Endodermal cell (in vitro differentiated cells): ENCODE results near the gene STUM. TPM values are rescaled to one million over a fixed set of nuclear protein-coding genes. Genes with fewer than 3 reads are reported as not detected.
A peak's percentile ranks its signal among the peaks of the same experiment; 100 is the strongest.

Experiments used
- DNase-seq: peaks from one replicate; pipeline ENCODE4 v3.0.0-alpha.2; 2017
- H3K27ac ChIP-seq: 2 replicates; pipeline ENCODE4 v1.5.1; 2013; ENCODE audit warnings: mild to moderate bottlenecking, low read depth, low read length, moderate library complexity
- H3K27me3 ChIP-seq: 2 replicates; pipeline ENCODE4 v1.6.1; 2013; ENCODE audit warnings: mild to moderate bottlenecking, low read length, moderate library complexity; ENCODE audit not compliant: insufficient read depth, control insufficient read depth, poor library complexity, severe bottlenecking
- H3K36me3 ChIP-seq: 2 replicates; pipeline ENCODE4 v1.7.0; 2013; ENCODE audit warnings: mild to moderate bottlenecking, low read length, moderate library complexity; ENCODE audit not compliant: control insufficient read depth, insufficient read depth
- H3K4me1 ChIP-seq: one replicate; pipeline ENCODE4 v1.7.0; 2013; ENCODE audit warnings: low read length; ENCODE audit not compliant: control insufficient read depth, insufficient read depth
- H3K4me3 ChIP-seq: 2 replicates; pipeline ENCODE4 v1.5.1; 2013; ENCODE audit warnings: mild to moderate bottlenecking, low read length, moderate library complexity
- H3K9ac ChIP-seq: 2 replicates; pipeline ENCODE4 v1.6.1; 2013; ENCODE audit warnings: mild to moderate bottlenecking, low read length, moderate library complexity; ENCODE audit not compliant: poor library complexity, severe bottlenecking; ENCODE audit errors: extremely low read depth
- H3K9me3 ChIP-seq: 2 replicates; pipeline ENCODE4 v1.6.1; 2013; ENCODE audit warnings: mild to moderate bottlenecking, low read length, moderate library complexity; ENCODE audit not compliant: control insufficient read depth
- H3K27ac Mint-ChIP-seq: 2 replicates; pipeline ENCODE4 v1.8.0; 2020; ENCODE audit warnings: mixed read lengths
- H3K27me3 Mint-ChIP-seq: 2 replicates; pipeline ENCODE4 v1.8.0; 2021; ENCODE audit warnings: mild to moderate bottlenecking, mixed read lengths; ENCODE audit not compliant: insufficient read depth
- H3K36me3 Mint-ChIP-seq: 2 replicates; pipeline ENCODE4 v1.8.0; 2020; ENCODE audit warnings: low read depth, mixed read lengths
- H3K4me1 Mint-ChIP-seq: 2 replicates; pipeline ENCODE4 v1.8.0; 2020; ENCODE audit warnings: mixed read lengths
- H3K4me3 Mint-ChIP-seq: 2 replicates; pipeline ENCODE4 v1.8.0; 2020; ENCODE audit warnings: mild to moderate bottlenecking, moderate library complexity, mixed read lengths
- H3K9me3 Mint-ChIP-seq: 2 replicates; pipeline ENCODE4 v1.8.0; 2020; ENCODE audit warnings: mild to moderate bottlenecking, mixed read lengths
- CTCF ChIP-seq: fragments of 200-600 bp; sonication (generic); conservative IDR thresholded peaks from 2 replicates; pipeline ENCODE4 v1.5.0; 2021; ENCODE audit warnings: antibody characterized with exemption, mild to moderate bottlenecking
- WGBS, 2 experiments: methylation state at CpG; one replicate each; pipeline versions ENCODE4 v1.1.5 to v1.1.7; 2013; ENCODE audit warnings: missing lambda C conversion rate in 2 of 2, mixed read lengths in 1 of 2; ENCODE audit not compliant: insufficient coverage in 1 of 2, insufficient read length in 1 of 2; 5-methylcytosine and 5-hydroxymethylcytosine counted together
- total RNA-seq, 2 donors: library from RNA; stranded (reverse); fragmentation: NEBNext Ultra II Directional in 1 of 2; extraction: Animal tissue kit (Norgen Biotek cat#: 25700) in 1 of 2; gene quantifications; 2 replicates in 1 of 2; 3 replicates in 1 of 2; pipeline ENCODE4 v1.2.1, GENCODE V29; 2021

Gene STUM
- total RNA-seq, 2 donors from 2014 or later: 0.04 to 0.20 TPM

- no peaks in the 10 kb centered on the region for H3K9me3 ChIP-seq
- no peaks in the 10 kb centered on the region for H3K9me3 Mint-ChIP-seq
- H3K4me1 ChIP-seq: peaks cover 24% of the 10 kb centered on the region
- peaks cover 5% of the 10 kb centered on the region for H3K36me3 Mint-ChIP-seq
- H3K36me3 ChIP-seq: peaks cover 4% of the 10 kb centered on the region
- TF ChIP-seq CTCF: no peak
- no peaks in the 10 kb centered on the region for H3K27me3 Mint-ChIP-seq
- peak overlapping the region; percentile 48 for H3K27ac Mint-ChIP-seq
- DNase-seq: no peak
- no peak overlapping the region for H3K9ac ChIP-seq
- H3K27me3 ChIP-seq: no peaks in the 10 kb centered on the region
- no peak overlapping the region for H3K4me3 ChIP-seq
- peaks cover 54% of the 10 kb centered on the region for H3K4me1 Mint-ChIP-seq
- no peak overlapping the region for H3K4me3 Mint-ChIP-seq
- peak overlapping the region; percentile 92 for H3K27ac ChIP-seq
- WGBS, 2 experiments: 71 to 91% methylated on average over 8 to 11 of the region's 11 CpGs
Measured at GRCh38 chr1:226653311-226653921, 104.9 kb downstream of the STUM start.

DNA sequence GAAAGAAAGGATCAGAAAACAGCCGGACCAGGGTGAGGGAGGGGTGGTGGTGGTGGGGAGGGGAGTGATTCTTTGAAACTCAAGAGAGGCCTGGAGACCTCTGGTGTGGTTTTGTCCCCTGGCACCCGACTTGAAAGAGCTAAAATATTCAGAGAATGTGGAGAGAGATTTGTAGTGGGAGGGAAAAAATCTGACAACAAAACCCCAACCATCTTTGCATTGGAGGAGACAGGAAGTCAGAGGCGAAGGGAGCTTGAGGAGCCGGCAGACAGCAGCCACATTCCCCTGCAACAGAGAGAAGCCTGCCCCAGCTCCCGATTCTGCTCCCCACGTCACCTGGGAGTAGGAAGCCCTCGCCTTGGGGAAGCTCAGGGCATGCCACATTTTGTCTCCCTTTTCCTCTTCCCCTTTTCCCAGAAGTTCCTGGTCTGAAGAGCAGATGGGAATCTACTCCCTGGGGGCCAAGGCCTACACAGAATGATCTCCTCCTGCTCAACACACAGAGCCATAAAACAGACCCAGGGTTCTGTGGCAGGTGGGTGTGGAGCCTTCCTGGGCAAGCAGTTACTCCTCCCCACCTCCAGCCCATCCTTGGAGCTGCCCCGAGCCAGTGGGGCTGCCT is 105.6 kb downstream of the STUM start:
- no peaks in the 10 kb centered on the region for H3K36me3 Mint-ChIP-seq
- Histone ChIP-seq H3K9ac (no peak overlapping the region), H3K4me3 (no peak overlapping the region), H3K27me3 (no peaks in the 10 kb centered on the region), H3K27ac (peak overlapping the region; percentile 92), H3K36me3 (no peaks in the 10 kb centered on the region), H3K4me1 (peaks cover 24% of the 10 kb centered on the region), H3K9me3 (no peaks in the 10 kb centered on the region)
- TF ChIP-seq CTCF: no peak
- 34 to 64% methylated on average over 5 to 8 of the region's 8 CpGs for WGBS, 2 experiments
- peak overlapping the region; percentile 48 for H3K27ac Mint-ChIP-seq
- H3K27me3 Mint-ChIP-seq: no peaks in the 10 kb centered on the region
- peak; percentile 86 for DNase-seq
- peaks cover 55% of the 10 kb centered on the region for H3K4me1 Mint-ChIP-seq
- H3K4me3 Mint-ChIP-seq: no peak overlapping the region
- no peaks in the 10 kb centered on the region for H3K9me3 Mint-ChIP-seq

- Histone ChIP-seq H3K4me3 (no peak overlapping the region), H3K27ac (peak overlapping the region; percentile 92), H3K9me3 (no peaks in the 10 kb centered on the region), H3K27me3 (no peaks in the 10 kb centered on the region), H3K36me3 (no peaks in the 10 kb centered on the region), H3K4me1 (peaks cover 24% of the 10 kb centered on the region), H3K9ac (no peak overlapping the region)
- Mint-ChIP-seq H3K27ac (no peak overlapping the region), H3K4me3 (no peak overlapping the region), H3K36me3 (no peaks in the 10 kb centered on the region), H3K9me3 (no peaks in the 10 kb centered on the region), H3K27me3 (no peaks in the 10 kb centered on the region), H3K4me1 (peaks cover 51% of the 10 kb centered on the region)
- no peak for DNase-seq
- 81 to 88% methylated on average over 8 of the region's 8 CpGs for WGBS, 2 experiments
- no peak for TF ChIP-seq CTCF
Measured at GRCh38 chr1:226654668-226655055, 106.1 kb downstream of the STUM start.
